ENCODE data around the gene ASIP.
"Not testable (repeated sequence)": the region's sequence is repeated elsewhere in the genome, so short reads cannot be mapped to it uniquely, and the experiment has no call there.

ASIP gene

DNA sequence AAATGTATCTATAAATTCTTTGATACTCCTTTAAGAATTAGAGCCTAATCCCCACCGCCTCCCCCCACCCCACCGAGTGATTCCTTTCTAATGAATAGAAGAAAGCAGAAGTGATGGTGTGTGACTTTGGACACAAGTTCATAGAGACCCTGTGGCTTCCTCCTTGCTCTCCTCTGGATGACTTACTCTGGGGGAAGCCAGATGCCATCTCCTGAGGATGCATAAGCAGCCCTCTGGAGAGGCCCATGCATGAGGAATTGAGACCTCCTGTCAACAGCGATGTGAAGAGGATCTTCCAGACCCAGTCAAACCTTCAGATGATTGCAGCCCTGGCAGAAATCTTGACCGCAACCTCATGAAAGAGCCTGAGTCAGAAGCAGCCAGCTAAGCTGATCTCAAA lies 40.8 kb downstream of the ASIP start:
- no peak for DNase-seq (ENCODE audit: low read depth in 1 of 2, low spot score in 1 of 2)

DNA sequence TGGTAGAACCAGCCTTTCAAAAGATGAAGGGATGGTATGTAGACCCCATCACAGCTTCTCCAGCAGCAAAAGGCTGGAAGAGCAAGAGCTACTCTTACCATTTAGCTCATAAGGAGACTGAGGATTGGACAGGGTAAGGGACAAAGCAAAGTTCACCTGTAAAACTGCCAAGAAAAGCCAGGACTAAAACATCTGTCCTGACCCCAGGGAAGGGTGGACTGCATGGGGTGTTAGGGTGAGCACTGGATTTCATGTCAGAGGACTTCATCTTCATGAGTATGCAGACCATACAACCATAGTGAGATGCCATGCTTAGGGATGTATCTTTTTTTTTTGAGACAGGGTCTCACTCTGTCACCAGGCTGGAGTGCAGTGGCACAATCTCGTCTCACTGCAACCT lies 42.6 kb downstream of the ASIP start:
- DNase-seq (ENCODE audit: low read depth in 1 of 2, low spot score in 1 of 2), result no peak

DNA sequence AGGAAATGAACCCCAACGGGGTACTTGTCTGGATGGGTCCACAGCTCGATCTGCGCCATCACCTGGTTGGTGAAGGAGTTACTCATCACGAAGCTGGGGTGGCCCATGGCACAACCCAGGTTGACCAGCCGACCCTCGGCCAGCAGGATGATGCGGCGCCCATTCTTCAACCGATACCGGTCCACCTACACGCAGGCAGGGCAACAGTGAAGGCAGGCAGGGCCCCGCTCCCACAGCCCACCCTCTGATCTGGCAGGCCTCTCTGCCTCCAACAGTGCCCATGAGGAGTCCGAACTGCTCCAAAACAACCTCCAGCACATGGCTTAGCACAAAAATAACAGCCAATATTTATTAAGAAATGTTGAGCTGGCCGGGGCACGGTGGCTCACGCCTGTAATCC lies 44.2 kb downstream of the ASIP start:
- DNase-seq (ENCODE audit: low read depth in 1 of 2, low spot score in 1 of 2), result no peak

DNA sequence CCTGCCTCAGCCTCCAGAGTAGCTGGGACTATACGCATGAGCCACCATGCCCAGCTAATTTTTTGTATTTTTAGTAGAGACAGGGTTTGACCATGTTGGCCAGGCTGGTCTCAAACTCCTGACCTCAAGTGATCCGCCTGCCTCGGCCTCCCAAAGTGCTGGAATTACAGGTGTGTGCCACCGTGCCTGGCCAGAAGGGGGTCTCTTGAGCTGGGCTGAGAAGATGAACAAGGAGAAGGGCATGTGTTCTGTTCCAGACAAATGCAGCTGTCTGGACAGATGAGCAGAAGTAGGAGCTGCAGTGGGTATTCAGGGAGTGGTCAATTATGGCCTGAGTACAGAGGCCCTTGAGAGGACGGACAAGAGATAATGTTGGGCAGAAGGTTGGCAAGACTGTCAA lies 46.3 kb downstream of the ASIP start:
- DNase-seq (ENCODE audit: low read depth in 1 of 2, low spot score in 1 of 2), result not testable (repeated sequence)

DNA sequence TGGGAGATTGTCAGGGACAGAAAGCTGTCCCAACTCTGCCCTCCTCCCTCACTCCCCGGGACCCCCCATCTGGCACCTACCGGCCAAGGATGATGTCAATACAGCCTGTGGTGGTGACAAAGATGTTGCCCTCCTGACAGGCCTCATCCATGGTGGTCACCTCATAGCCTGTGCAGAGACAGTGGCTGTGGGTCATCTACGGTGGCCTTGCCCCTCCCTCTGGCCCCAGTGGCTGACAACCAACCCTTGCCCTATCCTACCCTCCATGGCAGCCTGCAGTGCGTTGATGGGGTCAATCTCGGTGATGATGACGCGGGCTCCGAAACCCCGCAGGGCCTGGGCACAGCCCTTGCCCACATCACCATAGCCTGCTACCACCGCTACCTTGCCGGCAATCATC lies 49.2 kb downstream of the ASIP start:
- no peak for DNase-seq (ENCODE audit: low read depth in 1 of 2, low spot score in 1 of 2)

DNA sequence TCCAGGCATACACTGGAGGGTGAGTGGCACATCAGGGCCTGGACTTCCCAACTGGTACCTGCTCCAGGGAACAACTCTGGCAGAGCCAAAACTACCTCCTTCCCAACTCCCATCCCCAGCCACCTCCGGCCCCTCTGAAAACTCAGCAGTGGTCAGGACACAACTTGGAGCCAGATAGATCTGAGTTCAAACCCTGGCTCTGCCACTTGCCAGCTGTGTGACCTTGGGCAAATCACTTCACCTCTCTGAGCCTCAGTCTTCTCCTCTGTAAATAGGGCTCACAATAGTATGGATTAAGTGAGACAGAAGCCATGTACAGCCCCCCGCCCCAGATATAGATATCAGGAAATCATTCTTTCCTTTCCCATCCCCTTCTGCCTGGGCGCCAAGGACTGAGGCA lies 51.3 kb downstream of the ASIP start:
- no peak for DNase-seq (ENCODE audit: low read depth in 1 of 2, low spot score in 1 of 2)

DNA sequence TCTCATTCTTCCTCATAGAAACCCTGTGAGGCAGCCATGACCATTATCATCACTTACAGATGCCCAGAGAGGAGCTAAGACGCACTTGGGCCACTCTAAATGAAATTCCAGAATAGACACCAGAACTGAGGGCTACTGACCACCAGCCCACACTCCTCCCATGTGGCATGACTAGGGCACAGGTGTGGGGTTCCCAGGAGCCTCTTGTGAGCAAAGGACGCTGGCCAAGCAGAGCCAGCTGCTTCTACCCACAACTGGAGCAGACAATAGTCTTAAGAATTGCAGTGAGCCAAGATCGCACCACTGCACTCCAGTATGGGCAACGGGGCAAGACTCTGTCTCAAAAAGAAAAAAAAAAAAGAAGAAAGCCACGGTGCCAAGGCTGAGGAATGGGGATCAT lies 51.9 kb downstream of the ASIP start:
- no peak for DNase-seq (ENCODE audit: low read depth in 1 of 2, low spot score in 1 of 2)

DNA sequence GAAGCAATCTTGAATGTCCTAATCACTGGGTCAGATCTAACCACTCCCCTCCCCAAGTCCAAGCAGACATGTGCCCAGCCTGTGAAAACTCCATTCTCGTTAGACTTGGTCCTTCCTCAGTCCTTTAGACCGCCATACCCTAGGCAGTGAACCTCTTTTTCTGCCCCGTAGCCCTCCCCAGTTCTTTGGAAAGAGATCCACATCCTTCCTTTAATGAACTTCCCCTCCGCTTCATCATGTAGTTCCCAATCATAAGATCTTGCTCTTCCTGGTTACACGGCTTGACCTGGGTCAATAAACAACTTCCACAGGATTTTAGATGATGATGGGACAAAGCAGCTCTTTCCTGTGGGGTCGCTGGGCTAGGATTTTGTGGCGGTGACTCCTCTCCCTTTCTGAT lies 52.4 kb downstream of the ASIP start:
- DNase-seq (ENCODE audit: low read depth in 1 of 2, low spot score in 1 of 2), result no peak

DNA sequence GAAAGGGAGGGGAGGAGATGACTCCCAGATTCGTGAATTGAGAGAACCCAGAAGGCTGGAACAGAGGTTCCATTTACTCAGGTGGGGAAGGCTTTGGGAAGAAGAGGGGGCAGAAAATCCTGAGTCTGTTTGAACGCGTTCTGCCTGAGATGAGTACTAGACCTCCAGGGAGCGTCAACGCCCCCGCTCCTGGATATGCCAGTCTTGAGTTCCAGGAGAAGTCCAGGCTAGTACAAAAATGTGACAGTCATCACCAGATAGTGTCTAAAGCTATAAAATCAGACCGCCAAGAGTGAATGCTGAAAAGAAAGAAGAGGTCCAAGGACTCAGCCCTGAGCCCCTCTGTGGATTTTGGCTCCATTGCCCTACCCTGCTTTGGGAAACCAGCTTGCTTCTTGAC lies 53.3 kb downstream of the ASIP start:
- DNase-seq (ENCODE audit: low read depth in 1 of 2, low spot score in 1 of 2), result no peak

DNA sequence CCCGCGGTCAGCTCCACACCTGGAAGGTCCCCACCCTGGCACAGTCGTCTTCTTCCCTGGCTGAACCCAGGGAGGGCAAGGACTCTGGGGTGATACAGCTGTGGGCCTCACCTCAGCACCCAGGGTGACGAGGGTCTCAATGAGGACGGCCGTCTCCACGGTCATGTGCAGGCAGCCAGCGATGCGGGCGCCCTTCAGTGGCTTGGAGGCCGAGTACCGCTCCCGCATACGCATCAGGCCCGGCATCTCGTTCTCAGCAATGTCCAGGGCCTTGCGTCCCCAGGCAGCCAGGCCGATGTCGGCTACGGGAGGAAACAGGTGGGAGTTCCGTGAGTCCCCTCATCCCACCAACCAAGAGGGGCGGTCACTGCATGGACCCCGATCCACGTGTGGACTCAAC lies 54.1 kb downstream of the ASIP start:
- DNase-seq (ENCODE audit: low read depth in 1 of 2, low spot score in 1 of 2), result no peak

DNA sequence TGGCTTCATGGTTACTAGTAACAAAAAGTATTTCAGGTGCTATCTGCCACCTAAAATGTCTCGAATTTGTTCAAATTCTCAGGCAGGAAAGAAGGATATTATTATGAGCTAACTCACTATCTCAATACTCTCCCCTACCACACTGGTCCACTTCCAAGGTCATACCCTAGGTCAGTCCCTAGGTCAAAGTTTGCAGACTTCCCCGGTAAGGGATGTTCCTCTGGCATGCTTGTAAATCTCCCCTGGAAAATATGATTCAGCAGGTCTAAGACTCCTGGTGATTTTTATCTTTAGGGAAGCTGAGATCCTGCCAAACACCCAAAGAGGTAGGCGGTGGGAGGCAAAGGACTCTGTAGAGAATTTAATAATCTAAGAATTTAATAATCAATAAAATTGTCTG lies 55.2 kb downstream of the ASIP start:
- no peak for DNase-seq (ENCODE audit: low read depth in 1 of 2, low spot score in 1 of 2)

DNA sequence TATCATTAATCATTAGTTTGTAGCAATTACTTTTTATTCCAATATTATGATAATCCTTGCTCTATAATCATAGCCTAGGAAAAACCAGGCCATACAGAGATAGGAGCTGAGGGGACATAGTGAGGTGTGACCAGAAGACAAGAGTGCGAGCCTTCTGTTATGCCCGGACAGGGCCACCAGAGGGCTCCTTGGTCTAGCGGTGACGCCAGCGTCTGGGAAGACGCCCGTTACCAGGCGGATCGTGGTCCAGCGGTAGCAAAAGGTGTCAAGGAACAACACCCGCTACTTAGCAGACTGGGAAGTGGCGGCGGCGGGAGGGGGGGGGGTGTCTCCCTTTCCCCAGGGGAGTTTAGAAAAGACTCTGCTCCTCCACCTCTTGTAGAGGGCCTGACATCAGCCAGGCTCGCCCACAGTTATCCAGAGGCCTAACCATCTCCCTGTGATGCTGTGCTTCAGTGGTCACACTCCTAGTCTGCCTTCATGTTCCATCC lies 57.1 kb downstream of the ASIP start:
- not testable (repeated sequence) for DNase-seq (ENCODE audit: low read depth in 1 of 2, low spot score in 1 of 2)

DNA sequence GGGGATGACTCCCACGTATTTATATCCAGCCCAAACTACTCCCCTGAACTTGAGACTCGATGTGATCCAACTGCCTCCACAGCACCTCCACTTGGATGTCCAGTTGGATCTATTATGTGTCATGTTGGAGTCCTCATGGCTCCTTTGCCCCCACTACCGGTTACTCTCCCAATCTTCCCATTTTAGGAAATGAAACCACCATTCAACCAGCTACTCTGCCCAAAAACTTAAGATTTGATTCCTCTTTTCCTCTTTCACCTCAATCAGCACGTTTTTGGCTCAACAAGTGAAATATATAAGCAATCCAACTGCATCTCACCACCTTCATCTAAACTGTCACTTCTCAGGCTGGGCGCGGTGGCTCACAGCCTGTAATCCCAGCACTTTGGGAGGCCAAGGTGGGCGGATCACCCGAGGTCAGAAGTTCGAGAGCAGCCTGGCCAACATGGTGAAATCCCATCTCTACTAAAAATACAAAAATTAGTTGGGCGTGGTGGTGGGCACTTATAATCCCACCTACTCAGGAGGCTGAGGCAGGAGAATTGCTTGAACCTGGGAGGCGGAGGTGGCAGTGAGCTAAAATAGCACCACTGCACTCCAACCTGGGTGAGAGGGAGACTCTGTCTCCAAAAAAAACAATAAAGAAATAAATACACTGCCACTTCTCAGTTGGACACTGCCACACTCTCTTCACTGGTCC lies 58.5 kb downstream of the ASIP start:
- no peak for DNase-seq (ENCODE audit: low read depth in 1 of 2, low spot score in 1 of 2)

DNA sequence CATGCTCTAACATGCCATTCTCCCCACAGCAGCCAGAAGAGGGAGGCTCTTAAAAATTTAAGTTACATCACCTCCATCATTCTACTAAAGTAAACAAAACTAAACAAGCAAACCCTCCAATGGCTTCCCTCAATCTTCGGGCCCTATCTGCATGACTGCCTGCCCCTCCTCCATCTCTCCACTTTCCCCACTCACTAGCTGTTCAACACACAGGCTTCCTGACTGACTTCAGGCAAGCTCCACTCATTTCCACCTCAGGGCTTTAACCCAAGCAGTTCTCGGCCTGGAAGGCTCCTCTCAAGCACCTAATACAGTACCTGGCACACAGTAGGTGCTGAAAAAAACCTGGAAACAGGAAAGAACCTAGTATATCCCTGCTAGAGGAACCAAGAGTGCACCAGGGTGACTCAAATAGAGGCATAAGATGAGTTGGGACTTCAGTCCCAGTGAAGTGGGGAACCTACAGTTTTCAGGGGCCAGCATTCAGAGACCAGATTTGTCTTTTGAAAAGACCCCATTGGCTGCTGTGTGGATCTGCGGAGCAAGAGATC lies 59.1 kb downstream of the ASIP start:
- DNase-seq (ENCODE audit: low read depth in 1 of 2, low spot score in 1 of 2), result no peak

DNA sequence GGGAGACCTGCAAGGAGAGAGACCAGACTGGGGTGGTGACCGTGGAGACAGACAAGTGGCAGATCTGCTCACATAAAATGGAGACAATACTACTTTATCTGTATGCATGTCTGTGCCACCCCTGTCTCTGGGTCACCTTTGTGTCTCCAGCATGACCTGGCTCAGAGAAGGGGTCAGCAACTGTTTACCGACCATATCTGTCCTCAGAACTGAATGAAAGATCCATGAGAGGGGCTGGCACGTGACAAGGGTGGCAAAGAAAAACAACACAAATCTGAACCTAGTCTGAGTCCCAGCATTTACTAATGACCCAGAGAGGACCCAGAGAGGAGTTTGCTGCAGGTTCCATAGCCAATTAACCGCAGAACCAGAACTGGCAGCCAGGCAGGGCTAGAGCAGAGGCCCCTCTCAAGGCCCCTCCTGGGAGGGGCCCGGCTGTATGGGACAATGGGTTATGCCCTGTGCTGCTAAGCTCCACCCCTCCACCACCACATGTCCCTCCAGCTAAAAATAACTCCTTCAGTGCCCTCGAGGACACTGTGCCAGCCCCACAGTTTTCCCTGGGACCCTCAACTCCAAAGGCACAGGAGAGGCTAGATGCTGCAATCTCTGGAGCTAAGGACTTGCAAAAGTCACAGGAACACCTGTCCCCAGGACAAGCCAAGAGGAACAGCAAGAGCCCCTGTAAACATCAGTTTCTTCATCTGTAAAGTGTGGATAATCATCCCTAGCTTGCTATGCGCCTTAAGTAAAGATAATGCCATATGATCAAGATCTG lies 59.8 kb downstream of the ASIP start:
- no peak for DNase-seq (ENCODE audit: low read depth in 1 of 2, low spot score in 1 of 2)

DNA sequence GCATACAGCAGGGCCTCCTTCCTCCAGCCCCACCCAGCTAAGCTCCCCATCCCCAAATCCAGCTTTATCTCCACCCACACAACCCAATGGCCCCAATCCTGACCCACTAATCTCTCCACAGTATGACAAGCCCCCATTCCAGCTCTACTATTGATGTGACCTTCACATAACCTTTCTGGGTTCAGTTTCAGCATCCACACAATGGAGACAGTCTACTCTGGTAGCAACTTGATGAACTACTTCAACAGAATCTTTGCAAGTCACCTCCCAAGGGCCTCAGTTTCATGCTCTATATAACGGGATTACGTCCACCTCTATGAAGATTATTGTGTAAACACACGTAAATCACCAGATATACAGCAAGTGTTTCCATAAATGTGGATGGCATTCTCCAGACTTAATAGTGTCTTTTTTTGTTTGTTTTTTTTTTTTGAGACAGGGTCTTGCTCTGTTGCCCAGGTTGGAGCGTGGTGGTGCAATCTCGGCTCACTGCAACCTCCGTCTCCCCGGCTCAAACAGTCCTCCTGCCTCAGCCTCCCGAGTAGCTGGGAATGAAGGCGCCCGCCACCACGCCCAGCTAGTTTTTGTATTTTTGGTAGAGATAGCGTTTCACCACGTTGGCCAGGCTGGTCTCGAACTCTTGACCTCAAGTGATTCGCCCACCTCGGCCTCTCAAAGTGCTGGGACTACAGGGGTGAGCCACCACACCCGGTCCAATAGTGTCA lies 60.5 kb downstream of the ASIP start:
- no peak for DNase-seq (ENCODE audit: low read depth in 1 of 2, low spot score in 1 of 2)

DNA sequence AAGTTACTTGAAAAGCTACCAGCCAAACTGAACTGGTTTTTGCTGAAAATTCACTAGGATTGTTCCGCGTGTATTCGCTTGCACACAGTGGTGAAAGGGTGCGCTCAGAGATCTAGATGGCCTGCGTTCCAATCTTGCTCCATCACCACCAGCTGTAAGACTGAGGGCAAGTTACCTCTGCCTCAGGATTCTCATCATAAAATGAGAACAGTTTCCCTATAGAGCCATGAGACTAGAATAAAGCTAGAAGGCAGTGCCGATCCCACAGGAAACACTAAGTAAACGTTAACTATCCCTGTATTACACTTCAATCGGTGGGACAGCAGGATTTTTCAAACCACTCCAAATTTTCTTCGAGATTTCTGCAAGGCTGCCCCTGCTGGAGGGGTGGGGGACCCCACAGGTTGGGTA lies 61.1 kb downstream of the ASIP start:
- DNase-seq (ENCODE audit: low read depth in 1 of 2, low spot score in 1 of 2), result peak in 1 of 2 donors; percentile 6

DNA sequence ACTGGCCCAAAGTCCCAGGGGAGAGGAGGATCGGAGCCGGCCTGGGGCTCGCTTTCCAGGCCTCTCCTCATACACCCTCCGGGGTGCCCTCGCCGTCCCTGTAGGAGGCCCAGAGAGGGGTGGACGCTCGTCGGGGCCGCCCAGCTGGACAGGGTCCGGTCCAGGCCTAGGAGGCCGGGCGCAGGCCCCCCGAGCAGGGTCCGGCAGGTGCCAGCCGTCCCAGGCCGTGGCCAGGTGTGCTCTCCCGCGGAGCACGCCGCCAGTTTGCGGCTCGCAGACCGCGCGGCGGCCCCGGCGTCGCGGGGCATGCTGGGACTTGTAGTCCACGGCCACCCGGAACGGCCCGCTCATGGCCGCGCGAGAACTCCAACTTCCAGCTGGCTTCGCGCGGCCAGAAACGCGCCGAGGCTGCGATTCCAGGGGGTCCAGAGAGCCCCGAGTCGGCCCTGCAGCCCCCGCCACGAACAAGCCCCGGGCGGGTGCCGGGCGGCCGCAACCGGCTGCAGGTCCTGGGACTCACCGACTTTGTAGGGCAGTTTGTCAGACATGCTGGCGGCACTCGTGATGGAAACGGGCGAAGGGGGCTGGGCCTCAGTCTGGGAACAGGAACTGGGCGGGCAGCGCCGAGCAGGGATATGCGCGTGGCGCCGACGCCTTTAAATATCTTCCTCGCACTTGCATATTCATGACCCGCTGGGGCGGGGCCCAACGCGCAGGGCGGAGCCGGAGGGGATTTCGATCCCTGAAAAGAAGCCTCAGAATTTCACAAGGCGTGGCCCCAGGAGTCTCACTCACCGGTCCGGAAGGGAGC lies 61.7 kb downstream of the ASIP start, which contains the start of gene AHCY:
Gene AHCY (minus strand): TSS at position 633 of the 811 bp plus-strand sequence. CDS start 85 bp downstream, at position 548.
- peak; percentile 87 to 91 for DNase-seq (ENCODE audit: low read depth in 1 of 2, low spot score in 1 of 2)

DNA sequence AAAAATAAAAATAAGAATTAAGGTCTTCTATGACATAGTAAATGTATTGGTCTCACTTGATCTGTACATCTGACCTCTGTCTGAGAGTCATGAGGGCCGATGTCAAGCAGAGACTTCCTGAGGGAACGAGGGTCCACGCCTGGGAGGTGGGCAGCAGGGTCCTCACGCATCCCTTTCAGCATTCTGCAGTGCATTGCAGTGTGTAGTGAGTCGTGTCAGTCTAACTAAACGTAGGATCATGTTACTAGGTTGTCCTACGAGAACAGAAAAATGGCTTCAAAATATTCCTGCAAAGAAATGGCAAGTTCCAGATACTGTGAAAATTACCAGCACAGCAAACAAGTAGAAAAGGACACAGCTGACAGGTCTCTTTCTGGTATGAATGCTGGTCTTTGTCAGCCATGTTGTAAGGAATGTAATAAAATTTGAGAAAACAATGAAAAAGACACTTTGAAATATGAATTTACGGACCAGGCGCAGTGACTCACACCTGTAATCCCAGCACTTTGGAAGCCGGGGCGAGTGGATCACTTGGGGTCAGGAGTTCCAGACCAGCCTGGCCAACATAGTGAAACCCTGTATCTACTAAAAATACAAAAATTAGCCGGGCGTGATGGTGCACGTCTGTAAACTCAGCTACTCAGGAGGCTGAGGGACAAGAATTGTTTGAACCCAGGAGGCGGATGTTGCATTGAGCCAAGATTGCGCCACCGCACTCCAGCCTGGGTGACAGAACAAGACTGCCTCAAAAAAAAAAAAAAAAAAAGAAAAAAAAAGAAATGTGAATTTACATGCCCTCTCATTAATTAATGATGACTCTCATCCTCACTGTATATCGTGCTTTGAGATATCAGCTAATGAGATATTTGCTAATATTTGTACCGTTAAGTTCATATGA lies 64.4 kb downstream of the ASIP start:
- DNase-seq (ENCODE audit: low read depth in 1 of 2, low spot score in 1 of 2), result no peak

DNA sequence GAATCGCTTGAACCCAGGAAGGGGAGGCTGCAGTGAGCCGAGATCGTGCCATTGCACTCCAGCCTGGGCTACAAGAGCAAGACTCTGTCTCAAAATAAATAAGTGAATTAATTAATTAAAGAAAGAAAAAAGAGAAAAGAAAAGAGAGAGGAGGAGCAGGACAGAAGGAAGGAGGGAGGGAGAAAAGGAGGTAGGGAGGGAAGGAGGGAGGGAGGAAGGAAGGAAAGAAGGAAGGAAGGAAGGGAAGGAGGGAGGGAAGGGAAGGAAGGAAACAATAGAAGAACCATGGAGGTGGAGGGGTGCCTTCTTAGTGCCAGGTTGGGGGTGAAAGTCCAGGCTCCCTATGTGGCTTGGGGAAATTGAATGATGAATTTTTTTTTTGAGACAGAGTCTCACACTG lies 68.5 kb downstream of the ASIP start:
- DNase-seq (ENCODE audit: low read depth in 1 of 2, low spot score in 1 of 2), result no peak

Measured in activated CD4-positive, alpha-beta T cell treated with anti-CD3 and anti-CD28 coated beads, Interleukin-2, amount 50 U/mL, for 24 hours (primary cell).